Measurements from ENCODE around the gene TEX30.
A peak's percentile ranks its signal among the peaks of the same experiment; 100 is the strongest.

GRCh38 chr13:102814793-102815192 lies 41.2 kb upstream of the TEX30 start:
- TF ChIP-seq RCOR1 (IDR thresholded peaks at IDR 0.05; ENCODE audit: insufficient replicate concordance, low read length) (no peak), CTCF (conservative IDR thresholded peaks at IDR 0.05; ENCODE audit: low read depth, low read length) (no peak), CHD1 (IDR thresholded peaks at IDR 0.05; ENCODE audit: low read depth, low read length) (no peak), RFX5 (IDR thresholded peaks at IDR 0.05; ENCODE audit: low read depth, low read length) (no peak), POLR2A (IDR thresholded peaks at IDR 0.05; ENCODE audit: low read depth, low read length) (no peak), BHLHE40 (IDR thresholded peaks at IDR 0.05; ENCODE audit: low read depth, low read length) (no peak), RAD21 (IDR thresholded peaks at IDR 0.05; ENCODE audit: low read length) (no peak), NFE2L2 (IDR thresholded peaks at IDR 0.05; ENCODE audit: low read depth, low read length) (no peak), MAFK (IDR thresholded peaks at IDR 0.05; ENCODE audit: low read depth, low read length) (no peak), CEBPB (IDR thresholded peaks at IDR 0.05; ENCODE audit: low read depth, low read length) (peak; percentile 40)
- TF ChIP-seq, protein P1, sequence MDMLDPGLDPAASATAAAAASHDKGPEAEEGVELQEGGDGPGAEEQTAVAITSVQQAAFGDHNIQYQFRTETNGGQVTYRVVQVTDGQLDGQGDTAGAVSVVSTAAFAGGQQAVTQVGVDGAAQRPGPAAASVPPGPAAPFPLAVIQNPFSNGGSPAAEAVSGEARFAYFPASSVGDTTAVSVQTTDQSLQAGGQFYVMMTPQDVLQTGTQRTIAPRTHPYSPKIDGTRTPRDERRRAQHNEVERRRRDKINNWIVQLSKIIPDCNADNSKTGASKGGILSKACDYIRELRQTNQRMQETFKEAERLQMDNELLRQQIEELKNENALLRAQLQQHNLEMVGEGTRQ (IDR thresholded peaks at IDR 0.05; ENCODE audit: low read depth, low read length), result no peak
